Measurements from ENCODE around the gene FAM131A. TPM values are rescaled to one million over a fixed set of nuclear protein-coding genes. Genes with fewer than 3 reads are reported as not detected.

FAM131A gene
- total and polyA plus RNA-seq, 4 donors, result 0.81 to 5.7 (median 2.7) TPM

DNA sequence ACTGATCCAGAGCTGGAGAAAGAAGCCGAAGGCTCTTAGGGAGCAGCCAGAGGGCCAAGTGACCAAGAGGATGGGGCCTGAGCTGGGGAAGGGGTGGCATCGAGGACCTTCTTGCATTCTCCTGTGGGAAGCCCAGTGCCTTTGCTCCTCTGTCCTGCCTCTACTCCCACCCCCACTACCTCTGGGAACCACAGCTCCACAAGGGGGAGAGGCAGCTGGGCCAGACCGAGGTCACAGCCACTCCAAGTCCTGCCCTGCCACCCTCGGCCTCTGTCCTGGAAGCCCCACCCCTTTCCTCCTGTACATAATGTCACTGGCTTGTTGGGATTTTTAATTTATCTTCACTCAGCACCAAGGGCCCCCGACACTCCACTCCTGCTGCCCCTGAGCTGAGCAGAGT lies 52.0 kb downstream of the FAM131A start:
- H3K27me3 ChIP-seq (ENCODE audit: control insufficient read depth in 4 of 4, insufficient read depth in 4 of 4, low read length in 3 of 4), result no peaks in the 10 kb centered on the region
- no peaks in the 10 kb centered on the region for H3K4me1 ChIP-seq (ENCODE audit: control insufficient read depth in 4 of 4, insufficient read depth in 4 of 4, low read length in 3 of 4)
- no peaks in the 10 kb centered on the region for H3K9me3 ChIP-seq (ENCODE audit: control insufficient read depth in 4 of 4, low read length in 3 of 4)
- WGBS, result 73% methylated on average over 5 of the region's 5 CpGs
- no peak overlapping the region for H3K4me3 ChIP-seq (ENCODE audit: low read depth in 1 of 3, low read length in 3 of 3)
- H3K36me3 ChIP-seq (ENCODE audit: control insufficient read depth in 4 of 4, insufficient read depth in 3 of 4, low read depth in 1 of 4, low read length in 3 of 4), result peaks cover 11 to 44% (median 25%) of the 10 kb centered on the region in 4 donors
- TF ChIP-seq, protein P1, sequence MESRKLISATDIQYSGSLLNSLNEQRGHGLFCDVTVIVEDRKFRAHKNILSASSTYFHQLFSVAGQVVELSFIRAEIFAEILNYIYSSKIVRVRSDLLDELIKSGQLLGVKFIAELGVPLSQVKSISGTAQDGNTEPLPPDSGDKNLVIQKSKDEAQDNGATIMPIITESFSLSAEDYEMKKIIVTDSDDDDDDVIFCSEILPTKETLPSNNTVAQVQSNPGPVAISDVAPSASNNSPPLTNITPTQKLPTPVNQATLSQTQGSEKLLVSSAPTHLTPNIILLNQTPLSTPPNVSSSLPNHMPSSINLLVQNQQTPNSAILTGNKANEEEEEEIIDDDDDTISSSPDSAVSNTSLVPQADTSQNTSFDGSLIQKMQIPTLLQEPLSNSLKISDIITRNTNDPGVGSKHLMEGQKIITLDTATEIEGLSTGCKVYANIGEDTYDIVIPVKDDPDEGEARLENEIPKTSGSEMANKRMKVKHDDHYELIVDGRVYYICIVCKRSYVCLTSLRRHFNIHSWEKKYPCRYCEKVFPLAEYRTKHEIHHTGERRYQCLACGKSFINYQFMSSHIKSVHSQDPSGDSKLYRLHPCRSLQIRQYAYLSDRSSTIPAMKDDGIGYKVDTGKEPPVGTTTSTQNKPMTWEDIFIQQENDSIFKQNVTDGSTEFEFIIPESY (IDR thresholded peaks at IDR 0.05), result no peak
- H3K9ac ChIP-seq (ENCODE audit: low read depth in 1 of 2, low read length in 2 of 2), result no peak overlapping the region
- DNase-seq (ENCODE audit: low spot score), result no peak
- no peak overlapping the region for H3K27ac ChIP-seq (ENCODE audit: low read depth in 1 of 2, low read length in 2 of 2)

DNA sequence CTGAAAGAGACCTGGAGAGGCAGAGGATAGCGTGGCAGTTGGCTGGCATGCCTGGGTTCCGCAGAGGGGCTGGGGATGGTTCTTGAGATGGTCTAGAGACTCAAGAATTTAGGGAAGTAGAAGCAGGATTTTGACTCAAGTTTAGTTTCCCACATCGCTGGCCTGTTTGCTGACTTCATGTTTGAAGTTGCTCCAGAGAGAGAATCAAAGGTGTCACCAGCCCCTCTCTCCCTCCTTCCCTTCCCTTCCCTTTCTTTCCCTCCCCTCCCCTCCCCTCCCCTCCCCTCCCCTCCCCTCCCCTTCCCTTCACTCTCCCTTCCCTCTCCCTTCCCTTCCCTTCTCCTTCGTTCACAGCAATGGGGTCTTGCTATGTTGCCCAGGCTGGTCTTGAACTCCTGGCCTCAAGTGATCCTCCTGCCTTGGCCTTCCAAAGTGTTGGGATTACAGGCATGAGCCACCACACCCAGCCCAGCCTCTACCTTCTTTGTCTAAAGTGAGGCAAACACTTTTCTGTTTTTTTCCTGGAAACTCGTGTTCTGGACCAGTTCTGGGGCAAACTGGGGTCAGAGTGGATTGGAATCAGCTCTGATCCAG lies 52.6 kb downstream of the FAM131A start:
- TF ChIP-seq EGR1 (IDR thresholded peaks at IDR 0.05; ENCODE audit: low read depth in 2 of 2), result no peak
- TF ChIP-seq, protein P2, sequence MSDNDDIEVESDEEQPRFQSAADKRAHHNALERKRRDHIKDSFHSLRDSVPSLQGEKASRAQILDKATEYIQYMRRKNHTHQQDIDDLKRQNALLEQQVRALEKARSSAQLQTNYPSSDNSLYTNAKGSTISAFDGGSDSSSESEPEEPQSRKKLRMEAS (IDR thresholded peaks at IDR 0.05), result no peak
- no peak for TF ChIP-seq GABPA (IDR thresholded peaks at IDR 0.05 in 1 of 2, conservative IDR thresholded peaks at IDR 0.05 in 1 of 2)
- no peak for TF ChIP-seq JUND (IDR thresholded peaks at IDR 0.05)
- no peak for TF ChIP-seq SP1 (IDR thresholded peaks at IDR 0.05)
- no peak for TF ChIP-seq TAF1 (conservative IDR thresholded peaks at IDR 0.05)
- no peak for TF ChIP-seq HNF4G (IDR thresholded peaks at IDR 0.05)
- TF ChIP-seq, protein P3, sequence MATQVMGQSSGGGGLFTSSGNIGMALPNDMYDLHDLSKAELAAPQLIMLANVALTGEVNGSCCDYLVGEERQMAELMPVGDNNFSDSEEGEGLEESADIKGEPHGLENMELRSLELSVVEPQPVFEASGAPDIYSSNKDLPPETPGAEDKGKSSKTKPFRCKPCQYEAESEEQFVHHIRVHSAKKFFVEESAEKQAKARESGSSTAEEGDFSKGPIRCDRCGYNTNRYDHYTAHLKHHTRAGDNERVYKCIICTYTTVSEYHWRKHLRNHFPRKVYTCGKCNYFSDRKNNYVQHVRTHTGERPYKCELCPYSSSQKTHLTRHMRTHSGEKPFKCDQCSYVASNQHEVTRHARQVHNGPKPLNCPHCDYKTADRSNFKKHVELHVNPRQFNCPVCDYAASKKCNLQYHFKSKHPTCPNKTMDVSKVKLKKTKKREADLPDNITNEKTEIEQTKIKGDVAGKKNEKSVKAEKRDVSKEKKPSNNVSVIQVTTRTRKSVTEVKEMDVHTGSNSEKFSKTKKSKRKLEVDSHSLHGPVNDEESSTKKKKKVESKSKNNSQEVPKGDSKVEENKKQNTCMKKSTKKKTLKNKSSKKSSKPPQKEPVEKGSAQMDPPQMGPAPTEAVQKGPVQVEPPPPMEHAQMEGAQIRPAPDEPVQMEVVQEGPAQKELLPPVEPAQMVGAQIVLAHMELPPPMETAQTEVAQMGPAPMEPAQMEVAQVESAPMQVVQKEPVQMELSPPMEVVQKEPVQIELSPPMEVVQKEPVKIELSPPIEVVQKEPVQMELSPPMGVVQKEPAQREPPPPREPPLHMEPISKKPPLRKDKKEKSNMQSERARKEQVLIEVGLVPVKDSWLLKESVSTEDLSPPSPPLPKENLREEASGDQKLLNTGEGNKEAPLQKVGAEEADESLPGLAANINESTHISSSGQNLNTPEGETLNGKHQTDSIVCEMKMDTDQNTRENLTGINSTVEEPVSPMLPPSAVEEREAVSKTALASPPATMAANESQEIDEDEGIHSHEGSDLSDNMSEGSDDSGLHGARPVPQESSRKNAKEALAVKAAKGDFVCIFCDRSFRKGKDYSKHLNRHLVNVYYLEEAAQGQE (IDR thresholded peaks at IDR 0.05), result no peak
- TF ChIP-seq, protein P4, sequence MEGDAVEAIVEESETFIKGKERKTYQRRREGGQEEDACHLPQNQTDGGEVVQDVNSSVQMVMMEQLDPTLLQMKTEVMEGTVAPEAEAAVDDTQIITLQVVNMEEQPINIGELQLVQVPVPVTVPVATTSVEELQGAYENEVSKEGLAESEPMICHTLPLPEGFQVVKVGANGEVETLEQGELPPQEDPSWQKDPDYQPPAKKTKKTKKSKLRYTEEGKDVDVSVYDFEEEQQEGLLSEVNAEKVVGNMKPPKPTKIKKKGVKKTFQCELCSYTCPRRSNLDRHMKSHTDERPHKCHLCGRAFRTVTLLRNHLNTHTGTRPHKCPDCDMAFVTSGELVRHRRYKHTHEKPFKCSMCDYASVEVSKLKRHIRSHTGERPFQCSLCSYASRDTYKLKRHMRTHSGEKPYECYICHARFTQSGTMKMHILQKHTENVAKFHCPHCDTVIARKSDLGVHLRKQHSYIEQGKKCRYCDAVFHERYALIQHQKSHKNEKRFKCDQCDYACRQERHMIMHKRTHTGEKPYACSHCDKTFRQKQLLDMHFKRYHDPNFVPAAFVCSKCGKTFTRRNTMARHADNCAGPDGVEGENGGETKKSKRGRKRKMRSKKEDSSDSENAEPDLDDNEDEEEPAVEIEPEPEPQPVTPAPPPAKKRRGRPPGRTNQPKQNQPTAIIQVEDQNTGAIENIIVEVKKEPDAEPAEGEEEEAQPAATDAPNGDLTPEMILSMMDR (IDR thresholded peaks at IDR 0.05; ENCODE audit: low read depth, low read length, missing input control), result no peak
- no peak for TF ChIP-seq RXRA (IDR thresholded peaks at IDR 0.05)
- no peak for TF ChIP-seq RAD21 (IDR thresholded peaks at IDR 0.05)
- TF ChIP-seq, protein P1 (IDR thresholded peaks at IDR 0.05), result no peak
- TF ChIP-seq, protein P5, sequence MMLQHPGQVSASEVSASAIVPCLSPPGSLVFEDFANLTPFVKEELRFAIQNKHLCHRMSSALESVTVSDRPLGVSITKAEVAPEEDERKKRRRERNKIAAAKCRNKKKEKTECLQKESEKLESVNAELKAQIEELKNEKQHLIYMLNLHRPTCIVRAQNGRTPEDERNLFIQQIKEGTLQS (IDR thresholded peaks at IDR 0.05), result no peak
- H3K27me3 ChIP-seq (ENCODE audit: control insufficient read depth in 4 of 4, insufficient read depth in 4 of 4, low read length in 3 of 4), result no peaks in the 10 kb centered on the region

More for the DNA sequence above, 52.6 kb downstream of the FAM131A start:
- Histone ChIP-seq H3K9me3 (ENCODE audit: control insufficient read depth in 4 of 4, low read length in 3 of 4) (no peaks in the 10 kb centered on the region), H3K27ac (ENCODE audit: low read depth in 1 of 2, low read length in 2 of 2) (no peak overlapping the region), H3K9ac (ENCODE audit: low read depth in 1 of 2, low read length in 2 of 2) (no peak overlapping the region), H3K4me1 (ENCODE audit: control insufficient read depth in 4 of 4, insufficient read depth in 4 of 4, low read length in 3 of 4) (no peaks in the 10 kb centered on the region), H3K36me3 (ENCODE audit: control insufficient read depth in 4 of 4, insufficient read depth in 3 of 4, low read depth in 1 of 4, low read length in 3 of 4) (peaks cover 9 to 43% (median 23%) of the 10 kb centered on the region in 4 donors), H3K4me3 (ENCODE audit: low read depth in 1 of 3, low read length in 3 of 3) (no peak overlapping the region)
- WGBS, result 91% methylated on average over 4 of the region's 5 CpGs
- no peak for DNase-seq (ENCODE audit: low spot score)
